GM18909 (cell line): ENCODE results near the gene EN2.

Experiments
- ATAC-seq: cut with Tn5 transposase; IDR thresholded peaks from one replicate; pipeline ENCODE4 v1.9.1; 2021; ENCODE audit warnings: mild to moderate bottlenecking; ENCODE audit not compliant: unreplicated experiment, poor library complexity

The EN2 gene

GRCh38 chr7:155497149-155497901 is 39.4 kb downstream of the EN2 start:
- no peak for ATAC-seq

DNA sequence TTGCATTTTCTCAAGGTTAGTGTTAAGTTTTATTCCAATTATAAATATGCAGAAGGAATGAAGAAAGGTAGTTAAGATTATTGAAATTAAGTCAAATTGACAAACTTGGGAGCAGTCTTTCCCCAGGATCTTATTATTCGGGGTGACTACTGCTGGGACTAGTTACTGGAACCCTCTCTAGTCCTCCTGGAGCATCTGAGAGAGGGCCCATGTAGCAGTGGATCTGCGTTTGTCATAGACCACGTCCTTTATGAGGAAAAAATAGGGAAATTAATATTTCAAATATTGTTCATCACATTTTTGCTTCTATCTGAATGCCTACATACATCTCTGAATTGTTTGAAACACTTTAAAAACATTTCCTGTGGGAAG is 47.5 kb downstream of the EN2 start:
- no peak for ATAC-seq

- no peak for ATAC-seq
These were observed 49.0 kb downstream of the EN2 start for GRCh38 chr7:155506854-155507337.

- ATAC-seq: no peak
These were observed 49.6 kb downstream of the EN2 start for GRCh38 chr7:155507576-155507975.

DNA sequence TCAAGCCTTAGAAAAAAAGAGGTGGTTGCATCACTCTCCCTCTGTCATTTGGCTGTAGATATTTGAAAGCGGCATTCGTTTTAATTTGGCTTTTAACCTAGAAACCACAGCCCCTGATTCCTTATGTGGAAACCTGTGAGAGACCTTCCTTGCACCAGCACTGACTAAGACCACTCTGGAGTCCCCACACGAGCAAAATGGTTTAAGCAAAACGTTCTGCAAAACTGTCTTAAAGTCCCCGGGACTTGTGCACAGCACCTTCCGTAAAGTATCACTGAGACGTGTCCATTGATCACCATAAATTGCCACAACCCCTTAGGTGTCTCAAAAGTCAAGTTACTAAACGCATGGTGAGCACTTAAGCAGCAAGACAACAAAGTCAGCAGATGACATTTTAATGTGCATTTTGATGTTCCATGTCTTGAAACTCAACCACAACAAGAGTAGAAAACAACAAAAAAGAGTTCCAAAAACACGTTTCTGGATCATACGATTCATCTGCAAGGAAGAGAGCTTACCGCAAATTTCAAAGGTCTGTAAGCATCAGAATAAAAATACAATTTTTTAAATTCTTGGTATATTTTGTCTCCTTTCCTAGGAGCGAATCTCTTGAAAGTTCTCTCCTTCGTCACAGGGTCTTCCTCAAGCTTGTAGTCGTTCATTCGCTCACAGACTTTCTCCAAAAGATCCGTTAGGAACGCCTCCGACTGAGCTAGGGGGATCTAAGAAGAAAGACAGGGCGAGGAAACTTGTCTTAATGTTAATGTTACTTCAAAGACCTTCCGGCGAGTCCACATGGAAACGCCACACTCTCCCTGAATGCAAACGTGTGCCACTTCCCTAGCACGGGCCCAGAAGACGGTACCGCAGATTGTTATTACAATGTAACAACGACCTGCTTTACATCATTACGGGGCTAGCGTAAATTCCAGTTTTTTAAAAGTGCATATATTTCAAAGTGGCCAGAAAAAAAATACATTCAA is 50.7 kb downstream of the EN2 start:
- no peak for ATAC-seq

DNA sequence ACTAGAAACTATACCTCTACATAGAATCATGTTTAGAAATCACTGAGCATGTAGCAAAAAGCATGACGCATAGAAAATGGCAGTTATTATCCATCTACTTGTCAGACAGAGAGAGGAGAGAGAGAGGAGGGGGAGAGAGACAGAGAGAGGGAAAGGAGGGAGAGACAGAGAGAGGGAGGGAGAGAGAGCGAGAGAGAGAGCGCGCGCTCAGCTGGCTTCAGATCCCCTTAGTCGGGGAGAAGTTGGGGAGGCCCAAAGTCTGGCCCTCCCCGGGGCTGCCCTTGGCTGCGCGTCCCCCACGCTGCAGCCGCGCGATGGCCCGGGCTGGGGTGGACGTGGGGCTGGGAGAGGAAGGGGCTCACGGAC is 51.4 kb downstream of the EN2 start:
- no peak for ATAC-seq

DNA sequence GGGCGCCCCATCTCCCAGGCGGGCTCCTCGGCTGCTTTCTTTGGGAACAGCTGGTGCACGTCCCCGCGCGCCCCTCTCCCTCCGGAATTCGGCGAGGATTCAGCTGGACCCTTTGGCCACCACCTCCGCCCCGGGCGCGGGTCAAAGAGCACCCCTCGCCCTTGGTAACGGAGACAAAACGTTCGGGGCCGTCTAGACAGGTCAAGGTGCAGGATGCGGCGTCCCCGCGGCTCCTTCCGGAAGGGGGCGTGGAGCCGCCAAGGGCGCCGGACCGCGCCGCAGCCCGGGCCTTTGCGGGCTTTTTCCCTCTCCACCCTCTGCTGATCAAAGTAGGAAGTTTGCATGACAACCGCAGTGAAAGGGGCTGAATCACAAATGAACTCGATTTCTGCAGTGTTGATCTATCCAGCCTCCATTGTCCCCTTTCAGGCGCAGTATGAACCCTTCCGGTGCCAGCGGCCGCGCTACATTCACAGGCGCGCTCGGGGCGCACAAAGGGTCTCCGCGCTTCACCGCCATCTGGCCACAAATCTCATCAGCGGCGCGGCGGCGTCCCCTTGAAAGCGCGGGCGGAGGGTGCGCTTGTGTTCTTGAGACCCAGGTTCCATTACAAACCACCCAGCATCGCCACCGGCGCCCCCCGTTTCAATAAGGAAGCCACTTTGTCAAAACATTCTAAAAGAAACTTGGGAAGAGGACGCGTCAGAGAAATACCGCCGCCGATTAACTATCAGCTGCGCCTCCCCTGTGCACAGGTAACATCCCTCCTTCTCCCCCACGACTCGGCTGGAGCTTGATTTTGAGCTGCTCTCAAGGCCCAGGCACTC is 52.0 kb downstream of the EN2 start:
- no peak for ATAC-seq

GRCh38 chr7:155510975-155511701 is 53.2 kb downstream of the EN2 start:
- no peak for ATAC-seq

DNA sequence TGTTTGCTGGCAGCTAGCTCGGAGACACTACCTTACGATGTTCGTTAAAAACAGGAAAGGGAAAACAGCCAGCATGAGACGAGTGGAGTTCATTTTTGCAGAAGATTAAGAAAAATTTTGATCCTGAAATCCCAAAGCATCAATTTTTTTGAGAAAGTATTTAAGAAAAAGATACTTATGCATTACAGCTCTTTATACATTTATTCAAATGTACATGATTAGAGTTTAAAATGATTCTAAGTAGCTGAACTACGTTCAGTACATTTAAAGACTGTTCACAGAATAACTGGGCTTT is 53.7 kb downstream of the EN2 start:
- no peak for ATAC-seq

DNA sequence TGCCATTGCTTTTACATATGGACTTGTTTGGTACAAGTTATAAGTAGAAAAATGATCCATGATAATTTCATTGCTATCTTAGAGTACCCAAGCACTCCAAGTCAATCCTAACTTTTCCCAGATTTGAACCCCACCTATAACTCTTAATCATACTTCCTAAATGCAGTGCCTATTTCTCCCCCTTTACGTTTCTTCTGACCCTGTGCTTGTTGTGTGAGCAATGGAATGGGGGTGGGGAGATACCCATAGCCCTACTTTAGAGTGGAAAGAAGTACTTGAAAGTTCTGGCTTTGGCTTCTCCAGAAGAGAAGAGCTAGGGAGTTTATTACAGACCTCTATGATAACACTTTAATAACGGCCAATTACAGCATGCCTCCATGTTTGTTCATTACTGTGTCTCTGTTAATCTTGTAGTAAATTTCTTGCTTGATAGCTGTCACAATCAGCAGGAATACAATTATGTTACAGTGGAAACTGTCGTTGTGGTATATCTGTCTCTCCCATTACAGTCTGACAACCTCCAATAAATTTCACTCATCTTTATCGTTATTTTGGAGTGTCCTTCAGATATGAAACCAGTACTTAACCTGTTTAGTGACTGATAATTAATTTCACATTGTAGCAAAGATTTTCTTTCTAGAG is 54.4 kb downstream of the EN2 start:
- no peak for ATAC-seq

DNA sequence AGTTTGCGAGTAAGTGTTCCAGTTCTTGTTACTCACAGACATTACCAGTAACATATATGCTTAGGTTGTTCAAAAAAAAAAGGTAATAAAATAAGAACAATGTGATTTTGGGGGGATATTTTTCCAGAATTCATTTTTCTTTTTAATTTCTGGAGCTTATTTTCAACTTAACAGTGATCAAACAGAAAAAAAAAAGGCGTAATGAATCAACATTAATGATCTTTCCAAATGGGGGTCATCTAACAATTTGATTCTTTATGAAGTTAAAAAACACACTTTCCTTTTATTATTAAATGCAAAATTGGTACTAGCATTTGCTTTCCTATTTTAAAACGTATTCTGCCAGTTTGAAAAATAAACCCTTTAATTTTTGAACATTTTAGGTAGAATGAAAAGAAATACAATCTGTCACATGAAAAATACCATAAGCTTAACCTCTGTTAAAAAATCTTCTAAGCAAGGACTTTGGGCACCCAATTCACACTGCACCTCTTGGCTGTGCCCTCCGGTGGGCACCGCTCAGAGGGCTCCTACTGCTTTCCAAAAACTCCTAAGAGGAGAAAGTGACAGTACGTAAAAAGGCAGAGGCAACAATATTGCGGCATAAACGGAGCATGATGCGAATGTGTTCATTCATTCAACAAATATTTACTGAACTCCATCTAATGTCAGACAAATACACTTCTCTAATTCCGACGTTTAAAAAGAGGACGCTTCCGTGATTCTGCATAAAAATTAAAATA is 55.8 kb downstream of the EN2 start:
- ATAC-seq: no peak

- no peak for ATAC-seq
These were observed 56.4 kb downstream of the EN2 start for GRCh38 chr7:155514296-155514695.
